GM18499 (cell line): ENCODE results near the gene STK38.

Source experiments
- ATAC-seq: cut with Tn5 transposase; IDR thresholded peaks from one replicate; pipeline ENCODE4 v1.9.1; 2021; ENCODE audit warnings: moderate number of reproducible peaks; ENCODE audit not compliant: insufficient read depth, unreplicated experiment

Gene STK38

DNA sequence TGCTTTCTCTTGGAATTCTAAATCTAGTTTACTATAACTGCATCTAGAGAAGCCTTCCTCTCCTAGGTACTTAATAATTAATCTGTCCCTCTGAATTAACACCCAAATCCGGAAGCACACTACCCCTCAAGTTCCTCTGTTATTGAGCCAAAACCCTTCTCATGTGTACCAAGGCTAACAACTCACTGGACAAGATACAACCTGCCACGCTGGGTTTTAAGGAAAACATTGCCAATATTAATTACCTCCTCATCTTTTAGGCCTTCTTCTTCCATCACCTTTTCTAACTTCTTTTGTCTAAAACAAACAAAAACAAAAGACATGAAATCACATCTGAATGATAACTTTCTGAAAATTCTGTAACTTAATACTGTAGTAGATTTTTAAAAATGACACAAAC, 21.9 kb downstream of the STK38 start:
- ATAC-seq = no peak

DNA sequence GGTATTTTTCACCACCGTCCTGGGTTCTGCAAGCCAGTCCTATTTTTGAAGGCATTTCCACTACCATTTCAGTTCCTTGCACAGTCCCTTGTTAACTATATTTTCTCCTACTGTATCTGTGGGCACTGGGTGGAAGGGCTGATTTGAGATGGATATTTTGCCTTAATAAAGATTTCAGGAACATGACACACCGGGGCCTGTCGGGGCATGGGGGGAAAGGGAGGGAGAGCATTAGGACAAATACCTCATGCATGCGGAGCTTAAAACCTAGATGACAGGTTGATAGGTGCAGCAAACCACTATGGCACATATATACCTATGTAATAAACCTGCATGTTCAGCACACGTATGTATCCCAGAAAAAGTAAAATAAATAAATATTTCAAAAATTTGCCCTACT, 22.4 kb downstream of the STK38 start:
- no peak for ATAC-seq

DNA sequence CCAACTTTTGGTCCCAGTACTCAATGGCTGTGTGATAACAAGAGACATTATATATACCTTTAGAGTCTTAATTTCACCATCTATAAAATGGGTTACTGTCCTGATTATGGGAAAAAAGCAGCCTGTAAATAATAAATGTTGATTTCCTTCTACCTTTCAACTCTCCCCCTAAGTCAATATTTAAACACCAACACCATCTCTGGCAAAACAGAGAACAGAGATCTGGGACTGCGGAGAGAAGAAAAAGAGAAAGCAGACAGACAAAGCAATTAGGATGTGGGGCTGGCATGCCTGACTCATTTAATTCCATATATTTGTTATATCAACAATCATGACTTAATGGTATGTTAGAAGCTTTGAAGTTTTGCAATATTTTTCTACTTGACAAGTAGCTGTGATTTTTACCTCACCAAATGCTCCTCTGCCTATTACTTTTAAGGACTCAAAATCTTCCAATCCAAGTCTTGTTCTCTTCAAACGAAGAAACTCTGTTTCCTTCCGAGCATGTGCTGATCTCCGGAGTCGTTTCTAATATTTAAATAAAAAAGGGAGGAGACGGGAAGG, 23.3 kb downstream of the STK38 start:
- no peak for ATAC-seq

DNA sequence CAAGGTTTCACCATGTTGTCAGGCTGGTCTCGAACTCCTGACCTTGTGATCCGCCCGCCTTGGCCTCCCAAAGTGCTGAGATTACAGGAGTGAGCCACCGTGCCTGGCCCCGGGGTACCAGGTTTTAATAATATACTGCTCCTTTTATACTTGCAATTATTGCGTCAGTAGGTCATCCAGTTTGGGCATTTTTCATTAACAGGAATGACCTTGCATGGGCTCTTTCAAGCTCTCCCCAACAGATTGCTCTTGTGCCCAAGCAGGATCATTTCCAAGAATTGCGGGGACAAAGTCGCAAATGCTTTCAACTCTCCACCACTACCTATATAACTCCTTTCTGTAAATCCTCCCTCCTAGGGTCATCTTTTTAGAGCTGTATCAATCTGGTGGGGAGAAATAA, 23.8 kb downstream of the STK38 start:
- ATAC-seq = no peak

DNA sequence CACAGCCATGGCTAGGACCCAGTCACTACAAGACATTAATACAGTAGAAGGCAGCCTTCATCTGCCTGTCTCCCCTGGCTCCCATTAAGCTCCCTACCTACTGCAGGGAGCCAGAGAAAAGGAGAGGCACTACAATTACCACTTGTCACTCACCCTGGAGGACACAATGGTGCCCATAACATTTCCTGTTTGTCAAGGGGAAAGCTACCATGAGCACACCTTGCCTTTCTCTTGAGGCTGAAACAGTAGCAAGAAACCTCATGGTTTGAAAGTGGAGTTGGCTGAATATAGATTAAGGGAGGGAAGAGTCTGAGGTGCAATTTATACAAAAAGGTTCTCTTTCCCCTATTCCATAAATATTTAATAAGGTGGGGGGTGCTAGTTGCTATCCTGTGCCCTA, 27.9 kb downstream of the STK38 start:
- ATAC-seq = no peak

DNA sequence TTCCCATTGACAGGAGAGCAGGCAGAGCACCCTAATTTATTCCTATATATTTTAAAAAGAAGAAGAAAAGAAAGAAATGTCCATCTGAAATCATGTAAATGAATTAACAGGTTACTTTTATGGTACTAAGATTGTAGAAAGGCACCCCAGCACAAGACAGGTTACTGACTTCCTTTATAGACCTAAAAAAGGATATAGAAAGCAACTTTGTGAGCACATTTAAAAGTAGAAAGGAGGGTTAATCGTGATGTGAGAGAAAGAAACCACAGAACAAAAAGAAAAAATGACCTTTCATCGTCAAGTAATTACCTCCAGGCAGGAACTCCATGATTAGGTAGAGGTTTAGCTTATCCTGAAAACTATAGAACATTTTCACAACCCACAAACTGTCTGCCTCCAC, 29.9 kb downstream of the STK38 start:
- ATAC-seq = no peak

DNA sequence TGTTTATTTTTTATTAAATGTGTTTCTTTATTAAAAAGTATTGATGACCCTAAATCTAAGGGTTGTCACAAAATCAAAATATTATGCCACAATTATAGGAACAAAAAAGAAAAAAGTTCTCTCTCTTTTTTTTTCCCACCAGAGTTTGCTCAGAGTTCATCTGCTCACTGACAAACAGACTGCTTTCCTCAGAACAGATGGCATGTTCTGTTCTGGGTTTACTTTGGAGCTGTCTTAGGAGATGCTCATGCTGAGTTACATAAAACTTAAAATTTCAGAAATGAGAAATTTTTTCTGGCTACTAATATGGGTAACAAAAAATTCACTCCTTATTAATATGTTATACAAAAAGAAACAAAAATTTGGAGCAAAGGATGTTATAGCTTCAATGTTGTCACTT, 30.3 kb downstream of the STK38 start:
- ATAC-seq = no peak

DNA sequence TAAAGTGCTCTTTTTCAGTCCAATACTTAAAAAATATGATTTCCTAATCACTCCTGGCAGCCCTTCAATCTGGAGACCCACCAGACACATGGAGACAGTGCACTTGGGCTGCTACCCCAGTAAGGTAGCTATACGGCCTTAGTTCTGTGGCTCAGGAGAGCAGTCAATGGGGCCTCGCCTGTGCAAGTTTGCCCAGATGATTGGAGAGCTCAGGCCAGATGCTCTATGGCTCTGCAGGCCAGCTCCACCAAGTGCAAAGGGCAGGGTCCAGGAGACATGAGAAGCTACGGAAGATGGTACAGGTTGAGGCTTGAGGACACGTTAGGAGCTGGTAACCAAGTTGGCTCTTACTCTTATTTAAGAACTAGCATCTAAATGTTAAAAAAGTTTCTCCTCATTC, 30.7 kb downstream of the STK38 start:
- ATAC-seq = no peak

DNA sequence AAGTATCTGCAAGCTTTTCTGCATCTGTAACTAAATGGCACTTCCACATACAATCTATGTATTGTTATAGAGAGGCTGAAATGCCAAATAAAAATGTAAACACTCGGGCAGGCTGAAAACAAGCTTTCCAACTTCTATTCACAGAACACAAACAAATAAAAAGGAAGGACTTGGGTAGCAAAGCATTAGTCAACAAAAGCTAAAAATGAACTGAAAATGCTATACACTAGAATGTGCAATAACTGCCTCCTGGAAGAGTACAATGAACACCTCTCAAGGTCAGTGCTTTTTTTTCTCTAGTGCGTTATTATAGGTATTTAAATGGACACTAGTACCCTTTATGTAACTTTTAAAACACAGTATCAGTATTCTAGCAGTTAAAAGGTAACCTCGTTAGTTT, 31.4 kb downstream of the STK38 start:
- ATAC-seq = no peak

DNA sequence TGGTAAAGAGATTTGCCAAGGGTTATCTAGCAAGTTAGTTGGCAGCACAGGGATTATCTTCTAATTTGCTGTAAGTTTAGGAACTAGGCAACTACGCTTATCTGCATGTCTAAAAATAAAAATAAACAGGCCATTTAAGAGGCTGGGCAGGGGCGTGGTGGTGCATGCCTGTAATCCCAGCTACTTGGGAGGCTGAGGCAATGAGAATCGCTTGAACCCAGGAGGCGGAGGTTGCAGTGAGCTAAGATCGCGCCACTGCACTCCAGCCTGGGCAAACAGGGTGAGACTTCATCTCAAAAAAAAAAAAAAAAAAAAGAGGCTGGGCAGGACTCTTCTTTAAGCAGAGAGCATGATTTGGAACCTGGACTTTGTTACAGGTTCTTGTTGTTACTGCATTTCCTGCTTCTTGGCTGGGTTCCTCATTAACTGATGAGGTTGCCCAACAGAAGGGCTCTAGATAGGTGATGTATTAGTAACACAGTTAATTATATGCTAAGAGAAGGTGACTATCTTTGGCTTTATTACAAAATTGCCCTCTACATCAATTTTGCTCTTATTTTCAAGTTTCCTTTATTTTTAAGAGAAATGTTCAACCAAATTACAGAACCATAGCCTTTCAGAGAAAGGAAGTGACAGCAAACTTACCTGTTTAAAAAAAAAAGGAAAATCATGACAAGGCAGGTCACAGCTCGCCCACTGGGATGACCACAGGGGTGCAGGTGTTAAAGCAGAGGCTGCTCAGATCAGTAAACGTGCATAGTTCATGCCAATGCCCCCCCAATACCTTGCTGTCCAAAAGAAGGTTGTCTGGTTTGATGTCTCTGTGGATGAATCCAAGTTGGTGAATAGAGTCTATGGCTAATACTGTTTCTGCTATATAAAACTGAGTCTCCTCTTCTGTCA, 32.5 kb downstream of the STK38 start:
- no peak for ATAC-seq

DNA sequence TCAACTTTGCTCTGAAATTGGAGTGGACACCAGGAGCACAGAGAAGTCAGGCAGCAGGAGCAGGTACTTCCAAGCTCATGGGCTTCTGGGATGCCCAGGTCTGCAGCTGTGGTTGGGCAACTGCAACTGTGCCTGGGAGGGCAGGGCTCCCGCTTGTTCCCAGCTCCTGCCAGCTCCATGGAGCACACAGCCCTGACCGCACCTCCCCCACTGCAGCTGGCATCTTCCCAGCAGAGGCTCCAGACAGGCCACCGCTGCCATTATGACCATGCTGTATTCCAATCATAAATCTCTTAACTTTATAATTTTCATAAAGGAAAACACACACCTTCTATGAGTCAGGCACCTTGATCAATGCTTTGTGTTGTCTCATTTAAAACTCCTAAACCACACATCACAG, 36.9 kb downstream of the STK38 start:
- no peak for ATAC-seq

DNA sequence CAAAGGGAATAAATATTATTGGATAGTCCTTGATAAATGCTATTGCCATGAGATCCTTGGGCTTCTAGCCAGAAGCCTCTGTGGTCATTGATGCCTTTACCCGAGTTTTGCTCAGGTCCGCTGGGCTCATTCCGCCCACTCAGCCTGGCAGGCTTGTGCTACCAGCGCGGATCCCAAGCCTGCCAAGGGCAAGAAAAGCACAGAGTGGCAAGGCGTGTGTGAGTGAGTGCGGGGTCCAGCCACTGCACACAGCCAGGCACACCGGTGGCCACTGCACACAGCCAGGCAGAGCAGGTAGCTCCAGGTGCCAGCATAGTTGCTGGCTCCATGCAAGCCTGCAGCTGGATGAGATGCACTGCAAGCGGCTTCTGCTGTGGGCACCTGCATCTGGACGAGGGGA, 38.7 kb downstream of the STK38 start:
- ATAC-seq = no peak

DNA sequence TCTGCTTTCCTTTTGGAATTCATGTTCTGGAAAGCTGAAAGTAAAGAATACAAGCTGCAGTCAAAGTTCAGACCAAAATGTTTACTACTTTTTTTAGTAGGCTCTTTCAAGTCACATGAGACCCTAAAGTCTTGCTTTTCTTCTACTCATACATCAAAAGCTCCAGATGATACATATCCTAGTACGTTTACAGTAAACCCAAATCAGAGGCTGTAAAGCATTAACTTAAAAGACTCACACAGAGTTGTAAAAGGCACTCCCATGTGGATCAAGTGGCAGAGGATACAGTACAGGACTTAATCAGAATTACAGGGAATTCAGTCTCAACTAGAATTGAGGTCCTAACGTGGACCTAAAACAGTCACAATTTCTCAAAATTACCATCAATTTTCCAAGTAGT, 40.7 kb downstream of the STK38 start:
- no peak for ATAC-seq

DNA sequence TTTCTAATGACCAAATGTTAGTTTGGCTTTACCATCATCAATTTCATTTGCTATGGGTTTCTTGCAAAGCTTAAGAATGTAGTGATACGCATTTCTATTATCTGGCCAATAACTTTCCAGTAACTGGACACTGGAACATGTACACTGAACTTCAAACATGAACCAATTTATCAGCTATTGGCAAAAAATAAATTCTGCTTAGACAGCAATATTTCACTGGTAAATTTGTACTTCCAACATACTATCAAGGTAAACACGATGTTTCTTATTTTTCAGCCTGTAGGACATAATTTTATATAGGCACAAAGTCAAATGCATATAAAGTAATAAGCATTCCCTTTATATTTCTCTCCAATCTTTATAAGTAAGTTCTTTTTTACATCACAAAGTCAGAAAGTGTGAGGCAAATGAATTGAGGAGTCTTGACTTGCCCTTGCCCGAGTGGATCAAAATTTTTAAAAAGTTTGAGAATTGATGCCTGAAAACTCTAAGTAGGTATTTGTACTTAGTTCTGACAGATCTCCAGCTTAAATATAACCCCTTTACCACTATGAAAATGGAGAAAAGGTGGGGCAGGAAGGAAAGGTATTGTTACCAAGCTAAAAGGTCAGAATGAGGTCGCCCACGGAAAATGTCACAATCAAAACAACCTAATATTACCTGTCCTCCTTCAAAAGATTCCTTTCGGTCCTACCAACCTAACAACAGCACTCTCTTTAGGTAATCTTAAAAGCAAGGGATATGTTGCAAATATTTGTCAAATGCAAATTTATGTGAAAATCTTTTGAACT, 41.3 kb downstream of the STK38 start:
- no peak for ATAC-seq

DNA sequence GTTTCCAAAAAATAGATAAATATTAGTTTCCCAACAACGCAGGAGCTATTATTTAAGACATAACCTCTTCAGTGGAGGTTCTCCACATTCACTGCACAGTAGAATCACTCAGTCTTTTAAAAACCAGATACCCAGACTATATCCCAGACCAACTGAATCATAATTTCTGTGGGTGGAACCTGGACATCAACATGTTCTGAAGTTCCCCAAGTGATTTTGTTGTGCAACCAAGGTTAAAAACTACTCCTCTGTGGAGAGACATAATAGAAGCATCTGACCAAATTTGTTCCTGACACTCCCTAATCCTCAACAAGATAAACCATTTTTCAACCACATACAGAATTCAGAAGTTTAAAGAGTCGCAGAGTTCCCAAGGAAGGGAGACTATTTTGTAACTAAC, 42.3 kb downstream of the STK38 start:
- ATAC-seq = no peak

DNA sequence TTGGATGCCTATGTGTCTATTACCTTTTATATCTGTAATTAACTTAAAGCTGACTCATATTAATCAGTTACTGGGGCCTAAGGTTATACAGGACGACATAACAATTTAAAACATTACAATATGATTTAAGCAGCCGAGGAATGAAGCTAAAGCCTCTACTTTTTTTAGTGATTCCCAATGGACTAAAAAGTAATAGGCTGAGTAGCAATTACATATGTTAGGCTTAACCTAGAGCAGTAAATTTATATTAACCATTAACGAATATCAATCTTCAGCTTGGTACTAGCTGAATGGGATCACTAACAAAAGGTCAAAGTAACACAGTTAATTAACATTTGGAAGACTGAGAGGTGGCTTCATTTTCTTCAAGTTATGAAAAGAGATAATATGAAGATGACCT, 43.1 kb downstream of the STK38 start:
- no peak for ATAC-seq

DNA sequence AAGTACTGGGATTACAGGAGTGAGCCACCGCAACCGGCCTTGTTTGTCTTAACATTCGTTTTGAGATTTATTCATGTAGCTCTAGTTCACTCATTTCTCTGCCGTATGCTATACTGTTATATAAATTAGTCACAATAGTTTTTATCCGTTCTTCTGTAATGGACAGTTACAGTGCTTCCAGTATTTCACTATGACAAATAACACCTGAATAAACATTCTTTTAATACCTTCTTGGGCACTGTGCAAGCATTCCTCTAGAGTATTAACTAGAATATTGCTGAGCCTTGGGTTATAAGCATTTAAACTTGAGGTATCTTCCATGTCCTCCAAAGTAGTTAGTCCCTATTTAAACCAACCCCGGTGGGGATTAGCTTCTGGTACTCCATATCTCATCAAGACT, 45.6 kb downstream of the STK38 start:
- no peak for ATAC-seq

DNA sequence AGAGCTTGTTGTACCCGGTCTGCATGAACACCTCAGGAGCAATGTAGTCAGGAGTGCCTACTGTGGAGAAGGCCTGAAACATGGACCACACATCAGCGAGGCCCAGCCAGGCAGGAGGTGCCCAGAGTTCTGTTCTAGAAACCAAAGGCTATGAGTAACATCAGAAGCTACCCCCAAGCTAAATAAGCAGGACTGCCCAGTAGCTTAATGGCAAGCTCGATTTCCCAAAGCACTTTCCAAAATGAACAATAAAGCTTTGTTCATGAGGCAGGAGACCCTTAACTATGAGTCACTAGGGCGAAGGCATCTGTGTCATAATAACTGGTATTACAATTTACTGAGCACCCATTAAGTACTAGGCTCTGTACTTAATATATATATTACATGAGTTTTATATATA, 47.4 kb downstream of the STK38 start:
- ATAC-seq = no peak

DNA sequence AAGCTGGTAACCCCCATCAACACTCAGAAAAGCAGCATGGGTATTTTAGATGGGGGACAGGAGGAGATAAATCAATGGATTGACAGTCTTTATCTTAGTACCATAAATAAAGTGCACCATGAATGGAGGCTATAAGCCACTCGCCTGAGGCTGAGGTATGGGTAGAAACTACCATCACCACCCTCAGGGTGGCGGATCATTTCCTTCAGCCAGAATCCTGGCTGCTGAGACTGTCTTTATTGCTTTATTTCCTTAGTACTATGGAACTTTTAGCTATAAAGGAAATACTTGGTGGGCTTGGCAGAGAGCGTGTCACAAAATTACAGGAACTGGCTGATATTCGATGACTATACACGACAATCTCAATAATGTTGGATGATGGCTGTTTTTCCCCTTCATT, 52.2 kb downstream of the STK38 start:
- ATAC-seq = no peak

DNA sequence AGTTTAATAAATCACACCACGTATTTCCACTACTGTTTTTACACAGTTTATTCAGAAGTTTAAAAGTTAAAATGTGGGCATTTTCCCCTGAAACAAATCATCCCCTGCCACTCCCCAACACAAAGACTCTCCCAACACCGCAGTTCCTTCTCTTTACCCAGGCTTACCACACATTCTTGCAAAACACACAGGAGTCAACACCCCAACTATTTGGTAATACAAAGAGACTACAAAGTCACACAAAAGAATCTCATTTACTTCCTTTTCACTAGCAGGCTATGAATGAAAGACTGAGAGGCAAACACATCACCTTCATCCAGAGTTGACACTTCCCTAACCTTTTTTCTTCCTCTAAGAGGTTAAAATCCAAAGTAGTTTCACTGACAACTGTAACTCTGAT, 53.4 kb downstream of the STK38 start:
- no peak for ATAC-seq

DNA sequence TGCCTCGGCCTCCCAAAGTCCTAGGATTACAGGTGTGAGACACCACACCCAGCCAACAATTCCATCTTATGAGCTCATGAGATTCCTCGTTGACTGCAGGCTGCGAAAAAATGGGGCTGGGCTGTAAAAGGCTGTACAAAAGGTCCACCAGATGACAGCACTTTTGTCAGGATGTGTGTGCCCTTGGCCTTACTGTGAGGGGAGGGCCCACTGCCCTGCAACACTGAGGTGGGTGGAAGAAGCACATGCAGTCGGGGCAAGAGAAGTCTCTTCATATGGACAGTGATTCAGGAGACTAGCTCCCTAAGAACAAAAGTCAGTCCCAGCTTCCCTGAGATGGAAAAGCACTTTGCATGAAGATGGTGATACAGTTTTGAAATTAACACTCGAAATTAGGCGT, 54.0 kb downstream of the STK38 start:
- no peak for ATAC-seq
